MV-4-11 (cell line): Measurements from ENCODE around the gene CCDC142.
A peak's percentile ranks its signal among the peaks of the same experiment; 100 is the strongest.

ENCODE experiments used
- DNase-seq: peaks from one replicate; lab custom pipeline; 2025; lab: John Stamatoyannopoulos, UW

The CCDC142 gene

GRCh38 chr2:74513605-74514367 lies 31.0 kb upstream of the CCDC142 start:
- no peak for DNase-seq

- DNase-seq, result no peak
Measured at GRCh38 chr2:74512744-74513604, 30.2 kb upstream of the CCDC142 start.

DNA sequence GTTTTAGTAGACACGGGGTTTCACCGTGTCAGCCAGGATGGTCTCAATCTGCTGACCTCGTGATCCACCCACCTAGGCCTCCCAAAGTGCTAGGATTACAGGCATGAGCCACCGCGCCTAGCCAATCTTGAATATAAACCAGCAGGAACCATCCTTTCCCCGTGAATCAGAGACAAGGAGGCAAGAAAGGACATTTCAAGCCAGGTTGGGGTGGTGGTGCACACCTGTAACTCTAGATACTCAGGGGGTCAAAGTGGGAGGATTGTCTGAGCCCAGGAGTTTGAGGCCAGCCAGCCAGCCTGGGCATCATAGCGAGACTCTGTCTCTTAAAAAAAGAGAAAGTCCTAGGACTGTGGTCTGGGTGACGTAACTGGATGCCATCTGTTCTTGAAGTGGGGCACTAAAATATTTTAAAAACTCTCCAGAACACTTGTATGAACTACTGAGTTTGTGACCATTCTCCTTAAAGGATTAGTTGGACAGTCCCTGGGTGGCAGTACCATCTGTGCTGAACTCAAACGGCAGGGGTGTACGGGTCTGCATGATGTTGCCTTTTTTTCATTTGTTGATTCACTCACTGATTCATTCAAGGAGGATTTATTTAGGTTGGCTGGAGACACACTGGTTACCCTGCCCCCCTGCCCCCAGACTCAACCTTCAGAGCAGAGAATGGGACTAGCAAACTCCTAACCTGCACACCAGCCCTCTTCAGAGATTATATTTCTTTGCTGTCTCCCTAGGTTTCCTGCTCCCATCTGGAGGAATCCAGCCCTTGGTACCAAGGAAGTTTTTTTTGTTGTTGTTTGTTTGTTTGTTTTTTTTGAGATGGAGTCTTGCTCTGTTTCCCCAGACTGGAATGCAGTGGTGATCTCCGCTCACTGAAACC lies 28.5 kb upstream of the CCDC142 start:
- DNase-seq, result peak; percentile 50

DNA sequence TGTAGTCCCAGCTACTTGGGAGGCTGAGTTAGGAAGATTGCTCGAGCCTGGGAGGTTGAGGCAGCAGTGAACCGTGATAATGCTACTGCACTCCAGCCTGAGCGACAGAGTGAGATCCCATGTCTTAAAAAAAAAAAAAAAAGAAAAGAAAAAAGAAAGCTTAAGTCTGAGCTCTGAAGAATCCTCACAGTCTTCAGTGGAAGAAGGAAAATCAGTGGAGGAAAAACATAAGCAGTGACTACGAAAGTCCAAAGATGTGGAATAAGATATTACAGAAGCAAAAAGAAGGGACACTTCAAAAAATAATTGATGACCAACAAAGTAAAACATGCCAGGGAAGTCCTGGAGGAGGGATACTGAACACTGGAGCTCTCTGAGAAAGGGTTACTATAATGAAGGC lies 27.5 kb upstream of the CCDC142 start:
- DNase-seq, result no peak

GRCh38 chr2:74507926-74508520 lies 25.2 kb upstream of the CCDC142 start:
- DNase-seq, result no peak

GRCh38 chr2:74507145-74507925 lies 24.5 kb upstream of the CCDC142 start, which contains the start of gene PCGF1:
PCGF1 (minus strand) TSS chr2:74507695; CDS start chr2:74507668, 27 bp downstream.
- peak; percentile 96 for DNase-seq

- DNase-seq, result no peak
Measured at GRCh38 chr2:74505448-74506246, 22.8 kb upstream of the CCDC142 start.

DNA sequence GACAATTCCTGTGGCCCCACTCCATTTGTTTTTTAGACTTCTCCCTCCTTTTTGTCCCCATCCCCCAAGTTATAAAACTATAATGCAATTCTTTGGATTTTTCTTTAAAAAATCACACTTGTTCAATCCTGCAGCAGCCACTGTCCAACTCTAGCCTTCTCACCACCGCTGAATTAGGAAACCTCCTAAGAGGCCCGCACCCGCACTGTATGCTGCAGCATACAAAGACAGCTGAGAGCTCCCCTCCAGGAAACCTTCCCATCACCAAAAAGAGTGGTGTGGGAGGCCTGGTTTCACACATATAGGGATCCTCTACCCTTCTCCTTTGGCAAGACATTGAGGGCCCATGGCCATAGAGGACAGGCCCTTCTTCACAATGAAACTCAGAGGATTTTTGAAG lies 21.8 kb upstream of the CCDC142 start:
- no peak for DNase-seq

DNA sequence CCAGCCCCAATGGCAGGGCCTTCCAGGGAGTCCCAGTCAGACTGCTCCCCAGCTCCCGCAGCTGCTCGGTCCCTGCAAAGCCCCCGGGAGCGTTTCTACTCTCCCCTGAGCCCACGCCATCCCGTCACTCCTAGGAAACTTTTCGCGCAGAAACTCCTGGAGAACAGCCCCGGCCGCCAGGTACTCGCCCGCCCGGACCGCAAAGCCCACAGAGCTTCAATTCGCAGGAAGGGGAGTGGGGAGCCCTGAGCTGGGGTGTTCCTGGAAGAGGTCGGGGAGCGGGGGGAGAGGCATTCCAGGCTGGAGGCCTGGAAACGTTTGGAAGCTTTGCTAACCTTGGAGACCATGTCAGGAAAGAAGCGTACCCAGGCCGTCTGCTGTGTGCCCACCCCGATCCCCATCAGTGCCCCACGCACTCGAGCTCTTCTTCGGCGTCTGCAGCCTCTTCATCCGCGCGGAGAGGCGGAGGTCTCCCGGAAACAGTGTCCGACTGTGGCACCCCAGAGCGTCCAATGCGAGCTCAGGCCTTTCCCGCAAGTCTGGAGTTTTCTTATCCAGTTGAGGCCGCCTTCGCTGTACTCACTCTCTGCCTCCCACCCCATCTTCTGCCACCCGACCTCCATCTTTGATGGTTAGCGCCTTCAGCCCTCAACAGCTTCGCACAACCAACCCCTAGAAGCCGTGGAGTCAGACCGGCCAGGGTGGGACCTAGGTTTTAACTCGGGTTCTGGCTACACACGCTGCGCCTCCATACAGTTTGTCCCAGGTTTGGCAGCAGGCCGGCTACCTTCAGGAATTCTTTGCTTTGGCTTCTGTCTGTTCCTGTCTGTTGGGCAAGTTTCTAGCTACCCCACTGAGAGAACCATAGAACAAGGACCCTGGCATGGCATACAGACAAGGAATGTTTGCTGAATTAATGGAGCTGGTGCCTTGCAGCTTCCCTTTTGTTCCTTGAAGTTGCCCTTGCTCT lies 21.0 kb upstream of the CCDC142 start:
- DNase-seq, result no peak

DNA sequence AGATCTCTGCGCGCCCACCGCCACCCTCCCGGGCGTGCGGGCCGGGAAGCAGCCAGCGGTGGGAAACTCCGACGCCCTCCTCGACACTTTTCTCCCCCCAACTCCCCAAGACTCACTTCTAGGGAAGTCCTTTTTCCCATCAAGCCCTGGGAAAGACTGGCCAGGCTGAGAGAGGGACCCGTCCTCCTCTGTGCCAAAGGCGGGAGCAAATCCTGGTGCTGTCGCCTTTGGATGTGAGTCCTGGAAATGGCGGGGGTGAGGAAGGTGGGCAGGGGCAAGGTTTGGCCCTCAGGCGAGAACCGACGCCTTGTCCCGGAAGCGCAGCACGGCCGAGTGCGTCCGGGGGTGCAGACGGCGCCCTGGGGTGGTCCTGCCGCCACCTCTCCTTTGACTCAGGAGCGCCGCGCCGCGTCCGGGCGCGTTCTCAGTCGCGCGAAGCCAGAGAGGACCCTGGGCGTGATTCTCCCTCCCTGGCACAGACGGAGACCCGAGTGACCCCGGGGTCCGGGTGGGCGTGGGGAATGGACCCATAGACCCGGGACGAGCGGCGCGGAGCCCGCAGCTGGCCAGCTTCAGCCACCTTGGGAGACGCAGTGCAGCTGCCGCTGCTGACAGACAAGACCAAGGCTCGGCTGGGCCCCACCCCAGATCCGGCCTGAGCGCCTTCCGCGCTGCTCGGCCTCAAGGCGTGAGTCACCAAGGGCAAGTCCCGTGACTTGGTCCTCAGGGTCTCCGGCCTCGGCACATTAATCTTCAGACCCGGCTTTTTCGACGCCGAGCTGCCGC lies 20.1 kb upstream of the CCDC142 start:
- peak; percentile 69 for DNase-seq

DNA sequence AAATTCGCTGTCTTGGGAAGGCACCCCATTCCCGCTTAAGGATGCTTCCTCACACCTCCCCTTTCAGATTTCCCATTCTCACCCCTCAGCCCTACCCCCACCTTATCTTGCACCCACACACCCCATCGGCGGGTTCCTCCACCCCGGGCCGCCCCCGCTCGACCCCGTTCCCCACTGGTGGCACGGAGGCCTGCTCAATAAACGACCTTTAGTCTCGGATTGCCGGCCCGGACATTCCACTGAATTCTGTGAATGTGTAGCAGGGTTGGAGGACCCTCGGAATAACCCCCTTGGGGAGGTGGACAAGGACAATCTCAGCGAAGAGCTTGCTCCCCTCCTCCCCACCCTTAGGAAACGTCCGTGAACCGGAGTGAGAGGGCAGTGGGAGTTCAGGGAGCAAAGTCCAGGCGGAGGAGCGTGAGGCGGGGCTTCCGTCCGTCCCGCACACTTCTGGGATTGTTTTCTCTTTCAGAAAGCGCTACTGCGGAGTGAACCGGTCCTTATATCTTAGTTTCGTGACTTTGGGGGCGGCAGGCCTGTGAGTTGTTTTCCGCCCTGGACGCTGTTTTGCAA lies 19.4 kb upstream of the CCDC142 start:
- DNase-seq, result no peak

GRCh38 chr2:74501335-74502071 lies 18.7 kb upstream of the CCDC142 start:
- no peak for DNase-seq

GRCh38 chr2:74500578-74500946 lies 17.8 kb upstream of the CCDC142 start:
- no peak for DNase-seq

DNA sequence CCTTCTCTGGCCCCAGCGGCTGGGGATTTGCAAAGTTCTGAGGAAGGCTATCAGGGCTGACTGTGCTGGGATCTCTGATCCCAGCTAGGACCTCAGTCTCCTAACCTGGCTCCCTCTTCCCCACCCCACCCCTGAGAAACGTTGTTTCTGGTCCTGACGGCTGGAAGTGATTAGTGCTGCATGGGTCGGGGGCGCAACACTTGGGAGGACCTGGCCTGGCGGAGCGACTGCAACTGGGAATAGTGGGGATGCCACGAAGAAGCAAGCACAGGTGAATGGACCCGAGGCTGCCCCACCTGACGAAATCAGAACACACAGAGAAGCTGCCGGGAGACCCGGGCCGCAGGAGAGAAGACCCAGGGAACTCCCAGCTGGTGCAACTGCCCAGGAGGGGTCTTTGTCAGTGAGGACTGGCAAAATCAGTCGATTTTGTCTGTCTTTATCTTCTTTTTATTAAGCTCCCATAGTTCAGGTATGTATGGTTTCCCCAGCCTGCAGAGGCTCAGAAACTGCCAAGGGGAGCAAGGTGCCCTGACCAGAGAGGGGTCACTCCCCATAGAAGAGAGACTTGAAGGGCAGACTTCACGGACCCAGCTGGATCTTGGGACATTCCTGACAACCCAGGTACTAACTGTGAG lies 17.3 kb upstream of the CCDC142 start:
- DNase-seq, result no peak

DNA sequence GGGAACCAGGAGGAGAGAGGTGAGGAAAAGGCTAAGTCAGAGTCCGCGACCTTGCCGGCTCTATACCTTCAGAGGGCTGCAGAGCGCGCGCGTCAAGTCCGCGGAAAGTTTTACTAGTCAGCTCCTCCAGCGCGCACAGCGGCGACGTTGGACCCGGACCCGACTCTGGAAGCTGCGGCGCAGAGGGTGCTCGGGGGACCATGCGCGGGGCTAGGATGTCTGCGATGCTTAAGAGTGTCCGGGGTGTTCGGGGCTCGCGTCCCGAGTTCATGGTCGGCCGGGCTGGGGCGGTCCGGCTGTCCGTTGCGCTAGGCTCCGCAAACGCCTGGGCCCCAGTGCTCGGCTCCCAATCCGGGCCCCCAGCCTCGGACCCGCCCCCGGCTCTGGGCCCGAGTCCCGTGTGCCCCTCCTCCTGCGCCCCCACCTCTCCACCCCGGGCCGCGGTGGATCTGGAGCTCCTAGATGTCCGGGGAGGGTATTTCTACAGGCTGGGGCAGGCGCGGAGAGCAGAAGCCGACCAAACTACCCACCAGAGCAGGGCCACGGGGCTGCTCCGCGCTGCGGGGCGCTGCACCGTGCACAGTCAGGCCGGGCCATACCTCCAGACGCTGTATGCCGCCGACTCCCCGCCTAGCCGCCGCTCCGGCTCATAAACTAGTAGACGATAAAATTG lies 16.6 kb upstream of the CCDC142 start, which contains the start of gene LBX2:
Gene LBX2, minus strand, starts transcription at position 337 of the 673 bp plus-strand sequence. Its CDS starts 66 bp downstream, at position 271.
- no peak for DNase-seq
